Keratinocyte (primary cell): Measurements from ENCODE around the gene GLS. TPM values are rescaled to one million over a fixed set of nuclear protein-coding genes. Genes with fewer than 3 reads are reported as not detected.

ENCODE experiments used
- DNase-seq: peaks from one replicate; pipeline ENCODE4 v3.0.0-alpha.2; 2011; ENCODE audit warnings: low read depth, missing footprints, low spot score
- FAIRE-seq: peaks from 2 replicates; lab custom pipeline; 2011; peaks lifted over from hg19 to GRCh38; lab: Jason Lieb, UNC
- H2AFZ ChIP-seq: 2 replicates; pipeline ENCODE4 v1.6.0; 2012; ENCODE audit warnings: low read length, control low read depth, inconsistent platforms; ENCODE audit not compliant: control insufficient read depth
- H3K27ac ChIP-seq: 2 replicates; pipeline ENCODE4 v1.5.1; 2011; ENCODE audit warnings: low read length; ENCODE audit not compliant: control insufficient read depth, insufficient read depth
- H3K27me3 ChIP-seq: 3 replicates; pipeline ENCODE4 v1.6.0; 2011; ENCODE audit warnings: low read length; ENCODE audit not compliant: control insufficient read depth, insufficient read depth; ENCODE audit errors: extremely low read depth
- H3K36me3 ChIP-seq, 2 experiments: 2 replicates in 1 of 2; 3 replicates in 1 of 2; pipeline ENCODE4 v1.5.1; 2011; ENCODE audit warnings: low read length in 2 of 2, mild to moderate bottlenecking in 1 of 2; ENCODE audit not compliant: control insufficient read depth in 2 of 2, insufficient read depth in 2 of 2; ENCODE audit errors: extremely low read depth in 1 of 2
- H3K4me1 ChIP-seq: 3 replicates; pipeline ENCODE4 v1.5.1; 2011; ENCODE audit warnings: low read length; ENCODE audit not compliant: control insufficient read depth, insufficient read depth; ENCODE audit errors: extremely low read depth
- H3K4me2 ChIP-seq: 3 replicates; pipeline ENCODE4 v1.6.0; 2011; ENCODE audit warnings: low read depth, low read length; ENCODE audit not compliant: control insufficient read depth, insufficient read depth; ENCODE audit errors: extremely low read depth
- H3K4me3 ChIP-seq, 3 experiments: fragments of 200-600 bp in 1 of 3; sonication (generic) in 1 of 3; 2 replicates in 2 of 3; 3 replicates in 1 of 3; pipeline ENCODE4 v1.5.1; 2011 to 2016; ENCODE audit warnings: low read length in 3 of 3, mild to moderate bottlenecking in 3 of 3, control low read depth in 2 of 3, inconsistent platforms in 1 of 3, low read depth in 1 of 3, mixed read lengths in 1 of 3, mixed run types in 1 of 3, moderate library complexity in 1 of 3; ENCODE audit not compliant: control insufficient read depth in 2 of 3, insufficient read depth in 2 of 3; ENCODE audit errors: extremely low read depth in 1 of 3
- H3K79me2 ChIP-seq: 2 replicates; pipeline ENCODE4 v1.6.0; 2012; ENCODE audit warnings: low read length; ENCODE audit not compliant: control insufficient read depth, insufficient read depth
- H3K9ac ChIP-seq: 3 replicates; pipeline ENCODE4 v1.6.0; 2011; ENCODE audit warnings: low read length; ENCODE audit not compliant: control insufficient read depth, insufficient read depth; ENCODE audit errors: extremely low read depth
- H3K9me1 ChIP-seq: 3 replicates; pipeline ENCODE4 v1.6.0; 2011; ENCODE audit warnings: low read length; ENCODE audit not compliant: control insufficient read depth, insufficient read depth; ENCODE audit errors: extremely low read depth
- H3K9me3 ChIP-seq: 2 replicates; pipeline ENCODE4 v1.5.1; 2012; ENCODE audit warnings: low read depth, low read length; ENCODE audit not compliant: control insufficient read depth
- H4K20me1 ChIP-seq: 3 replicates; pipeline ENCODE4 v1.6.0; 2011; ENCODE audit warnings: low read length; ENCODE audit not compliant: control insufficient read depth, insufficient read depth; ENCODE audit errors: extremely low read depth
- EZH2 ChIP-seq: IDR thresholded peaks from one replicate; pipeline ENCODE4 v1.6.1; 2012; ENCODE audit warnings: inconsistent platforms, mild to moderate bottlenecking, low read length, moderate library complexity
- dilution Hi-C: fragments of 300-500 bp; cut with MboI; formaldehyde crosslinking; loops from one replicate; pipeline ENCODE4 v1.7.0; 2020; ENCODE audit warnings: low sequenced_read_pairs; ENCODE audit not compliant: extremely low pct_ligation_motif_present
- polyA plus RNA-seq, 5 experiments: library from polyadenylated mRNA; depleted of rRNA in 3 of 5; stranded (reverse) in 3 of 5; stranded (forward) in 1 of 5; unstranded in 1 of 5; fragments of >200 nt; gene quantifications; 1 replicate in 1 of 5; 2 replicates in 3 of 5; 3 replicates in 1 of 5; pipeline versions ENCODE4 v1.2.1 to v1.2.3, GENCODE V29; 2011 to 2012; ENCODE audit warnings: missing spikeins in 2 of 5, low read depth in 1 of 5, low replicate concordance in 1 of 5
- TF ChIP-seq, protein P1 (sequence below), 3 experiments: IDR thresholded peaks in 1 of 3; conservative IDR thresholded peaks in 1 of 3; optimal IDR thresholded peaks in 1 of 3; 2 replicates in 2 of 3; 3 replicates in 1 of 3; pipeline versions ENCODE3 to v1.5.1; 2011; ENCODE audit warnings: low read length in 3 of 3, mild to moderate bottlenecking in 3 of 3, moderate library complexity in 2 of 3, control low read depth in 1 of 3, inconsistent platforms in 1 of 3; ENCODE audit not compliant: insufficient read depth in 2 of 3; ENCODE audit errors: extremely low read depth in 1 of 3

GLS gene
- polyA plus RNA-seq, 1 donor (not counting 4 experiments of a cell fraction or from before 2014, with no cell fraction given), result 130 TPM

DNA sequence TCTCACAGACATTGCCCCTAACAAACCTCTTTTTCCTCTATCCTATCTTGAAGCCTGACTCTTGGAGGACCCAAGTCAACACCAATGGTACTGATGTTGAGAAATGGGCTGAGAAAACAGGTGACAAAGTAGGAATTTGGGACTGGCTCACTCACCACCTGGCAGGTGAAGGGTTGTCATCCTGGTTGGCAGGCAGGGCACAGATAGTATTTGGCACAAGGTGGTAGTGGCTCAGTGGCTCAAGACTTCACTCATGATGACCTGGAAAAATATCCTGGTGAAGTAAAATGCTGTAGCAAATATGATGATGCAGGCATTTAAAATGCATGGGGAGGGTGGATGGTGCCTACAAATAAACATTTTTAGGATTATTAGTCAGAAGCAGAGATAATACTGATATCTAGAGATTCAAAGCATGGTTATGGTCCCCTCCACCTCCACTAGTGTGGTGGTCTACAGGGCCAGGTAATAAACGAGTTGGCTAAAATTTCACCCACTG, 38.0 kb upstream of the GLS start:
- peaks cover 50% of the 10 kb centered on the region for H3K4me1 ChIP-seq
- H3K9me1 ChIP-seq, result no peaks in the 10 kb centered on the region
- H3K79me2 ChIP-seq, result no peaks in the 10 kb centered on the region
- H3K4me2 ChIP-seq, result no peak overlapping the region
- no peak for DNase-seq
- no peak overlapping the region for H3K27ac ChIP-seq
- no peaks in the 10 kb centered on the region for H3K27me3 ChIP-seq
- H3K9me3 ChIP-seq, result no peaks in the 10 kb centered on the region
- H3K4me3 ChIP-seq, result no peak overlapping the region
- no peak overlapping the region for H2AFZ ChIP-seq
- no peaks in the 10 kb centered on the region for H4K20me1 ChIP-seq
- TF ChIP-seq, protein P1, sequence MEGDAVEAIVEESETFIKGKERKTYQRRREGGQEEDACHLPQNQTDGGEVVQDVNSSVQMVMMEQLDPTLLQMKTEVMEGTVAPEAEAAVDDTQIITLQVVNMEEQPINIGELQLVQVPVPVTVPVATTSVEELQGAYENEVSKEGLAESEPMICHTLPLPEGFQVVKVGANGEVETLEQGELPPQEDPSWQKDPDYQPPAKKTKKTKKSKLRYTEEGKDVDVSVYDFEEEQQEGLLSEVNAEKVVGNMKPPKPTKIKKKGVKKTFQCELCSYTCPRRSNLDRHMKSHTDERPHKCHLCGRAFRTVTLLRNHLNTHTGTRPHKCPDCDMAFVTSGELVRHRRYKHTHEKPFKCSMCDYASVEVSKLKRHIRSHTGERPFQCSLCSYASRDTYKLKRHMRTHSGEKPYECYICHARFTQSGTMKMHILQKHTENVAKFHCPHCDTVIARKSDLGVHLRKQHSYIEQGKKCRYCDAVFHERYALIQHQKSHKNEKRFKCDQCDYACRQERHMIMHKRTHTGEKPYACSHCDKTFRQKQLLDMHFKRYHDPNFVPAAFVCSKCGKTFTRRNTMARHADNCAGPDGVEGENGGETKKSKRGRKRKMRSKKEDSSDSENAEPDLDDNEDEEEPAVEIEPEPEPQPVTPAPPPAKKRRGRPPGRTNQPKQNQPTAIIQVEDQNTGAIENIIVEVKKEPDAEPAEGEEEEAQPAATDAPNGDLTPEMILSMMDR (optimal IDR thresholded peaks at IDR 0.05 in 1 of 3, IDR thresholded peaks at IDR 0.05 in 1 of 3, conservative IDR thresholded peaks at IDR 0.05 in 1 of 3; ENCODE audit: extremely low read depth in 1 of 3, insufficient read depth in 2 of 3, low read length in 3 of 3), result no peak
- no peak for TF ChIP-seq EZH2
- H3K9ac ChIP-seq, result no peak overlapping the region
- dilution Hi-C loops, result no loop called here
- H3K36me3 ChIP-seq, result no peaks in the 10 kb centered on the region
- FAIRE-seq, result no peak

GRCh38 chr2:190843890-190844699, 36.5 kb upstream of the GLS start:
- dilution Hi-C loops, result no loop called here

More at GRCh38 chr2:190843890-190844699, 36.5 kb upstream of the GLS start:
- peak; percentile 74 for DNase-seq
- Histone ChIP-seq H3K4me2 (peak overlapping the region; percentile 65), H3K4me1 (peaks cover 38% of the 10 kb centered on the region), H4K20me1 (no peaks in the 10 kb centered on the region), H3K9me1 (no peaks in the 10 kb centered on the region), H3K9ac (peak overlapping the region; percentile 45), H3K27ac (peak overlapping the region; percentile 92), H3K36me3 (no peaks in the 10 kb centered on the region), H2AFZ (peak overlapping the region; percentile 34), H3K79me2 (no peaks in the 10 kb centered on the region), H3K4me3 (no peak overlapping the region), H3K9me3 (no peaks in the 10 kb centered on the region), H3K27me3 (no peaks in the 10 kb centered on the region)
- TF ChIP-seq, protein P1 (optimal IDR thresholded peaks at IDR 0.05 in 1 of 3, IDR thresholded peaks at IDR 0.05 in 1 of 3, conservative IDR thresholded peaks at IDR 0.05 in 1 of 3; ENCODE audit: extremely low read depth in 1 of 3, insufficient read depth in 2 of 3, low read length in 3 of 3), result no peak
- TF ChIP-seq EZH2, result no peak
- peak; percentile 92 for FAIRE-seq
